ENCODE data around the gene B4GALT6.
A peak's percentile ranks its signal among the peaks of the same experiment; 100 is the strongest.

Gene B4GALT6

GRCh38 chr18:31659576-31660177, 24.7 kb downstream of the B4GALT6 start:
- Mint-ChIP-seq H3K4me3 (no peak overlapping the region), H3K36me3 (ENCODE audit: low read depth) (peaks cover 2% of the 10 kb centered on the region), H3K4me1 (ENCODE audit: low read depth) (peaks cover 13% of the 10 kb centered on the region), H3K27me3 (ENCODE audit: low read depth) (no peaks in the 10 kb centered on the region), H3K9me3 (no peaks in the 10 kb centered on the region), H3K27ac (no peak overlapping the region)

DNA sequence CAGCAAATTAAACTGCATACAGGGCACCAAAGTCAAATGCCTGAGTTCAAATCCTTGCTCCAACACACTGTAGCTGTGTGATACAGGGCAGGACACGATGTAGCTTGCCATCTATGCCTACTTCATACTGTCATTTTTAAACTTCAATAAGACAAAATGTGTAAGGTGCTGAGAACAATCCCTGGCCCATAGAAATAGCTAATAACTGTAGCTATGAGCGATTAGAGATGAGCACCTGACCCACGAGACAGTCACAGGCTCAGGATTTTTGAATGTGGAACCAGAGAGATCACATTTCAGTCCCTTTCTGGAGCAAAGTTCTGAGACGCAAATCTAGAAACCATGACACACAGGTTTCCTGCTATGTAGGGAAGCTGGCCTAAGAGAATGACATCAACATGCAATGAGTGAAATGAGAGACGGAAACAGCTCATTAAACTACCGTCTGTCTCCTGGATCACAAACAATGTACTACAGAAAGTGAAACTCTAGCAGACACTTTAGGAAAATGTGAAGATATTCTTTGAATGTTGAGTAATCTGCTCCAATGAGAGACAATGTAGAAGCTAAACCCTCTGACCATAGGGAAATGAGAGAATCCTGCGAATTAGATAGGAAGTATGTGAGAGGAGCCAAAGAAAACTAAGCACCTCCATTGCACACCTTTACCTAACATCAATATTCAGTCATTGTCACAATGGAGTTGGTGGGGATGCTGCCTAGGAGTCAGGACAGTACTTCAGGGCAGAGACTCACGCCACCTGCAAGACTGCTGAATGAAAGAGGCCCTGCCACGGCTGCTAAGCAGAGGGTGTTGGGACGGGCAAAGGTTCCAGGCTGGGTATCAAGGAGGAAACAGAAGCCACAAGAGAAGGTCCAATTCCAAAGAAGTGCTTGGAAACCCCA, 25.5 kb downstream of the B4GALT6 start:
- Mint-ChIP-seq H3K4me3 (peak overlapping the region; percentile 35), H3K36me3 (ENCODE audit: low read depth) (peaks cover 2% of the 10 kb centered on the region), H3K9me3 (no peaks in the 10 kb centered on the region), H3K4me1 (ENCODE audit: low read depth) (peaks cover 13% of the 10 kb centered on the region), H3K27me3 (ENCODE audit: low read depth) (no peaks in the 10 kb centered on the region), H3K27ac (peak overlapping the region; percentile 83)

DNA sequence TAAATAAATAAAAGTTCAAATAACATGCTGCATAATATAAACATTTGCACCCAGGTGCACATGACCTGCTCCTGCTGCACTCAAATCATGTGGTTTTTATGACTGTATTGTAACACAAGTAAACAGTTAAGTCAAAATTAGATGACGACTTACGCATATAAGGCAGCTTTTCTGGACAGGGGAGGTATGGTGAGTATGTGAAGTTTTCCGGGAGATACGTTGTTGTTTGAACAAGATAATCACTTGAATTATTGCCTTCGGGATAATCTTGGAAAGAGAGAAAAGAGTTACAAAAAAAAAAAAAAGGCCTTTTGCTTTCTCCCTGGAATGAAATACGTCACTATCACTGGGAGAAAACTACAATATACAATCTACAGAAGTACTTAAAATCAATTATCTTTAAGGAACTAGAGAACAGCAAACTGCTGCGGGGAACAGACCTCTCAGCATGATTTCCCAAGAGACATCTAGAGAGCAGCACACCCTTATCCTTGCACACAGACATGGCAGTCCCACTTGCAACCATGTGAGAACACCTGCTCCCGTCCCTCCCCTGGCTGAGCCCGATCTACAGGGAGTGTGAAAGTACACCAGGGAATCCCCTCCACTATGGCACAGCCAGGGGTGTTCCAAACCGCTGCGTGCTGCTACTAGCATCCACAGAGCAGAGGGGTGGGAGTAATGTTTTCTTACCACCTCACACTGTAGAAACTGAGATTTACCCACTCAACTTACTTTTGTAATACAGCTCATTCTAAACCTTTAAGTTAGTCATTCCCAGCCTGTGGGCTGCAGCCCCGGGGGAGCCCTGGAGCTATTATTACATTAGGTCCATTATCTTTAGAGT, 26.3 kb downstream of the B4GALT6 start:
- Mint-ChIP-seq H3K27me3 (ENCODE audit: low read depth) (peaks cover 5% of the 10 kb centered on the region), H3K27ac (peak overlapping the region; percentile 35), H3K36me3 (ENCODE audit: low read depth) (peaks cover 2% of the 10 kb centered on the region), H3K4me1 (ENCODE audit: low read depth) (peaks cover 13% of the 10 kb centered on the region), H3K4me3 (no peak overlapping the region), H3K9me3 (no peaks in the 10 kb centered on the region)

GRCh38 chr18:31656754-31657153, 27.6 kb downstream of the B4GALT6 start:
- Mint-ChIP-seq H3K36me3 (ENCODE audit: low read depth) (peaks cover 2% of the 10 kb centered on the region), H3K4me3 (no peak overlapping the region), H3K27me3 (ENCODE audit: low read depth) (peaks cover 18% of the 10 kb centered on the region), H3K27ac (no peak overlapping the region), H3K4me1 (ENCODE audit: low read depth) (peaks cover 13% of the 10 kb centered on the region), H3K9me3 (no peaks in the 10 kb centered on the region)

- H3K4me1 Mint-ChIP-seq (ENCODE audit: low read depth) = peaks cover 13% of the 10 kb centered on the region
- peaks cover 2% of the 10 kb centered on the region for H3K36me3 Mint-ChIP-seq (ENCODE audit: low read depth)
- H3K27me3 Mint-ChIP-seq (ENCODE audit: low read depth) = peaks cover 18% of the 10 kb centered on the region
- no peaks in the 10 kb centered on the region for H3K9me3 Mint-ChIP-seq
- no peak overlapping the region for H3K4me3 Mint-ChIP-seq
- H3K27ac Mint-ChIP-seq = no peak overlapping the region
Observed at GRCh38 chr18:31655354-31655753, 29.0 kb downstream of the B4GALT6 start.

- Mint-ChIP-seq H3K9me3 (no peaks in the 10 kb centered on the region), H3K4me1 (ENCODE audit: low read depth) (peaks cover 3% of the 10 kb centered on the region), H3K4me3 (no peak overlapping the region), H3K27me3 (ENCODE audit: low read depth) (peaks cover 22% of the 10 kb centered on the region), H3K36me3 (ENCODE audit: low read depth) (no peaks in the 10 kb centered on the region), H3K27ac (no peak overlapping the region)
Observed at GRCh38 chr18:31652877-31653276, 31.5 kb downstream of the B4GALT6 start.

DNA sequence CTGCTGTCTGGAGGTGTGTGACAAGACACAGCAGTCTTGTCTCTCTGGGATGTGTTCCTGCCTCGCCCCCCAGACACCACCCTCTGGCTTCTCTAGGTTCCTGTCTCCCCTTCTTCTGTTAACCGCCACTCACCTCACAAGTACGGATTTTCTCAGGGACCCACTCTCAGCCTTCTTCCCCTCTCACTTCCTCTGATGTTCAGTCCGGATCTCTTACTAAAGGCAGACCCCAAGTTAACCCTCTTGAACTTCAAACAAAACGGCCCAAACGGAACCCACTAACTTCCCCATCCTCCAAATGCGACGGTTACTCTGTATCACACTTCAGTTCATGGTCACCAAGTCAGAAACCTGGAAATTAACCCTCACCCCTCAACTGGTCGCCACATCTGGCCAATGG, 32.0 kb downstream of the B4GALT6 start:
- H3K4me1 Mint-ChIP-seq (ENCODE audit: low read depth) = peaks cover 2% of the 10 kb centered on the region
- H3K4me3 Mint-ChIP-seq = no peak overlapping the region
- H3K27me3 Mint-ChIP-seq (ENCODE audit: low read depth) = peaks cover 25% of the 10 kb centered on the region
- H3K36me3 Mint-ChIP-seq (ENCODE audit: low read depth) = no peaks in the 10 kb centered on the region
- H3K27ac Mint-ChIP-seq = no peak overlapping the region
- no peaks in the 10 kb centered on the region for H3K9me3 Mint-ChIP-seq

GRCh38 chr18:31651369-31651768, 33.0 kb downstream of the B4GALT6 start:
- Mint-ChIP-seq H3K27me3 (ENCODE audit: low read depth) (peaks cover 27% of the 10 kb centered on the region), H3K36me3 (ENCODE audit: low read depth) (no peaks in the 10 kb centered on the region), H3K9me3 (no peaks in the 10 kb centered on the region), H3K4me3 (no peak overlapping the region), H3K27ac (no peak overlapping the region), H3K4me1 (ENCODE audit: low read depth) (peaks cover 5% of the 10 kb centered on the region)

DNA sequence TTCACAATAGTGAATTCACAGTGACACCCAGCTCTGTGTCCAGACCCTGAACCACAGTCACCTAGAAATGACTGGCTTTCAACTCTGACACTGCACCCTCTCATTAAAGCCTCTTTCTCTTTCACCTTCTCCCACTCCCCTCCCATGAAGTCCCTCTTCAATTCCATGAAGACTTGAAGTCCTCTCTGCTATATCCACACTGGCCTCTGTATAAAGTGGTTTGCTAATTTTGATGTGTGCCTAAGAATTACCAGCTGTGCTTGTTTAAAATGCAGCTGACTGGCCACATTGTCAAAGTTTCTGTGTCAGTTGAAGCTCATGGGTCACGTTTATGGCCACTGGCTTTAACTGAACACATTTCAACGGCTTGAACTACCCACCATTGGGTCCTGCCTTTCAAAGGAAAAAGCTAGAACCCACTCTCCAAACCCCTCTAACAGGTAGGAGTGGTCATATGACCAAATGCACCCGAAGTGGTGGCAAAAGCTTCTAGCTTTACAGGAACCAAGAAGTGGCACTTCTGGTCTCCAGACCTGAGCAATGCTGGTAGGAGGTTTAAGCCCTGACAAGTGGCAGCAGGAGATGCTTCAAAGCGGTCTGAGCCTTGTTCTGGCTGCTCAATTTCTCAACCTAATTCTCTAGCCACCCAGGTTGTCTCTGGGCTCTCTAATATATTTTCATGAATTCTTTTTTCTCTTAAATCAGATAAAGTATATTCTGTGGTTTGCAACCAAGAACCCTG, 34.2 kb downstream of the B4GALT6 start:
- Mint-ChIP-seq H3K9me3 (no peaks in the 10 kb centered on the region), H3K27ac (no peak overlapping the region), H3K4me1 (ENCODE audit: low read depth) (peaks cover 7% of the 10 kb centered on the region), H3K36me3 (ENCODE audit: low read depth) (no peaks in the 10 kb centered on the region), H3K27me3 (ENCODE audit: low read depth) (peaks cover 27% of the 10 kb centered on the region), H3K4me3 (no peak overlapping the region)

- no peak overlapping the region for H3K27ac Mint-ChIP-seq
- no peaks in the 10 kb centered on the region for H3K9me3 Mint-ChIP-seq
- peaks cover 27% of the 10 kb centered on the region for H3K27me3 Mint-ChIP-seq (ENCODE audit: low read depth)
- no peaks in the 10 kb centered on the region for H3K36me3 Mint-ChIP-seq (ENCODE audit: low read depth)
- peaks cover 7% of the 10 kb centered on the region for H3K4me1 Mint-ChIP-seq (ENCODE audit: low read depth)
- no peak overlapping the region for H3K4me3 Mint-ChIP-seq
Observed at GRCh38 chr18:31649449-31649848, 34.9 kb downstream of the B4GALT6 start.

DNA sequence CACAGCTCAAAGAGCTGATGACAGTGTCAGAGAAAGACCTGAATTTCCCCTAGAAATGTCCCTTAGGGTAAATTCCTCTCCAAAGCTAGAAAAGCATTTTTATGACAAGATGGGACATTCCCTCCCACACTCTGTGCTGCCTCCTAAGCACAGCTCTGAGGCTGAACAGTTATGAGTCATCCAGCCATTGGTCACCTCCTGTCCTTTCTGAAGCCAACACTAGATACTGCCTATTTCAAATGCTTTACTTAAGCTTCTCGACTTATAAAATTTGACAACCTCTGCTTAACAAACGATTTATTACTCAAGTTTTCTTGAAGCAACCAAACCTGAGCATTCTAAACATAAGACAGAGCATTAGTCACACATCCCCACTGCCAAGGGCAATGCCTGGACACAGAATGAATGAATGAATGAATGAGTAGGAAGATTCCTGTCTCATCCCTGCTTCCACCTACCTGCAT, 35.4 kb downstream of the B4GALT6 start:
- Mint-ChIP-seq H3K9me3 (no peaks in the 10 kb centered on the region), H3K27ac (no peak overlapping the region), H3K36me3 (ENCODE audit: low read depth) (no peaks in the 10 kb centered on the region), H3K4me3 (no peak overlapping the region), H3K4me1 (ENCODE audit: low read depth) (peaks cover 7% of the 10 kb centered on the region), H3K27me3 (ENCODE audit: low read depth) (peaks cover 27% of the 10 kb centered on the region)

GRCh38 chr18:31648458-31648857, 35.9 kb downstream of the B4GALT6 start:
- Mint-ChIP-seq H3K27me3 (ENCODE audit: low read depth) (peaks cover 23% of the 10 kb centered on the region), H3K4me3 (no peak overlapping the region), H3K9me3 (no peaks in the 10 kb centered on the region), H3K27ac (no peak overlapping the region), H3K4me1 (ENCODE audit: low read depth) (peaks cover 7% of the 10 kb centered on the region), H3K36me3 (ENCODE audit: low read depth) (no peaks in the 10 kb centered on the region)

DNA sequence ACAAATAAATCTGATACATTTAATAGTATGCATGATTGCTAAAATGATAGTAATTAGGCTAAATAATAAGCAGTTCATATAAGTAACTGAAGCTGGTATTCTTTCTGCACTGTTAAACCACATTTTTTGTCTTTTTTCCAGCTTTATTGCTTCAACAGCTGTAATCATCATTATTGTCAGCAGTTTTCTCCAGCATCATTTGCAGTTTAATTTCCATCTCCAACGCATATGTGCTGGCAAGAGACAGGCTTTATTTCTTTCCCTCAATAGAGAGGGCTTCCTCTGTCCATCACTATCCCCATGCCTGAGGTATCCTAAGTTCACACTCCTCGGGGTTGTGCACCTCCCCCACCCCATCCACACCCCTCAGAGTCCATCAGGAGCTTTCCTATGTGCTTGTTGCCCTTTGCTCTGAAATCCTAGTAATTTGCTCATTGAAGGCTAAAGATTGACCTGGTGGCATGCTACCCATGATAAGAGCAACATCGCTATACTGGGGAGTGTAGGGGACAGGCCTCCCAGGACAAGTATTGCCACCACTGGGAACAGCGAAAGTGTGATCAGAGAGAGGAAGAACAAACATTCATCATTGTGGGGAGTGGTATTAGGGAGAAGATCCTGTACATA, 37.1 kb downstream of the B4GALT6 start:
- H3K36me3 Mint-ChIP-seq (ENCODE audit: low read depth) = no peaks in the 10 kb centered on the region
- H3K27ac Mint-ChIP-seq = no peak overlapping the region
- H3K4me3 Mint-ChIP-seq = no peak overlapping the region
- no peaks in the 10 kb centered on the region for H3K9me3 Mint-ChIP-seq
- peaks cover 7% of the 10 kb centered on the region for H3K4me1 Mint-ChIP-seq (ENCODE audit: low read depth)
- peaks cover 16% of the 10 kb centered on the region for H3K27me3 Mint-ChIP-seq (ENCODE audit: low read depth)

All from T-helper 1 cell treated with Interleukin-12 subunit alpha and Interleukin-12 subunit beta and Interleukin-4 antibody, amounts not matched to agents 30 μg/mL and 1 μg/mL, for 36 hours (primary cell).